ENCODE data around the gene CRY1. TPM values are rescaled to one million over a fixed set of nuclear protein-coding genes. Genes with fewer than 3 reads are reported as not detected.
"Not testable (repeated sequence)": the region's sequence is repeated elsewhere in the genome, so short reads cannot be mapped to it uniquely, and the experiment has no call there.

Gene CRY1
- polyA plus RNA-seq, 2 of the 4 experiments (the other 2 are of a cell fraction) = 15.8 to 26.1 TPM

GRCh38 chr12:107007411-107007810 is 85.9 kb downstream of the CRY1 start (continued):
- no peak for TF ChIP-seq JUNB (IDR thresholded peaks at IDR 0.05)
- TF ChIP-seq HOXA7 (CRISPR knock-in tag; IDR thresholded peaks at IDR 0.05) = no peak
- TF ChIP-seq KDM5A (IDR thresholded peaks at IDR 0.05) = no peak
- no peak for TF ChIP-seq ZFP36 (IDR thresholded peaks at IDR 0.05; ENCODE audit: borderline replicate concordance, partially characterized antibody)
- no peak for TF ChIP-seq JUN (IDR thresholded peaks at IDR 0.05)
- no peak for TF ChIP-seq CBX2 (IDR thresholded peaks at IDR 0.05; ENCODE audit: borderline replicate concordance, low read depth)
- no peak for TF ChIP-seq HOXB13 (CRISPR knock-in tag; IDR thresholded peaks at IDR 0.05; ENCODE audit: low read depth)
- TF ChIP-seq GATA3 (IDR thresholded peaks at IDR 0.05; ENCODE audit: borderline replicate concordance) = no peak
- TF ChIP-seq CEBPB (IDR thresholded peaks at IDR 0.05) = no peak
- TF ChIP-seq, protein P1, sequence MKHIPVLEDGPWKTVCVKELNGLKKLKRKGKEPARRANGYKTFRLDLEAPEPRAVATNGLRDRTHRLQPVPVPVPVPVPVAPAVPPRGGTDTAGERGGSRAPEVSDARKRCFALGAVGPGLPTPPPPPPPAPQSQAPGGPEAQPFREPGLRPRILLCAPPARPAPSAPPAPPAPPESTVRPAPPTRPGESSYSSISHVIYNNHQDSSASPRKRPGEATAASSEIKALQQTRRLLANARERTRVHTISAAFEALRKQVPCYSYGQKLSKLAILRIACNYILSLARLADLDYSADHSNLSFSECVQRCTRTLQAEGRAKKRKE (CRISPR knock-in tag; IDR thresholded peaks at IDR 0.05; ENCODE audit: low read depth) = no peak

- DNase-seq (ENCODE audit: low read depth in 1 of 2, low spot score in 1 of 2) = not testable (repeated sequence)
- 86% methylated on average over 4 of the region's 4 CpGs for WGBS (ENCODE audit: missing lambda C conversion rate)
Measured at GRCh38 chr12:107002665-107003064, 90.7 kb downstream of the CRY1 start.

DNA sequence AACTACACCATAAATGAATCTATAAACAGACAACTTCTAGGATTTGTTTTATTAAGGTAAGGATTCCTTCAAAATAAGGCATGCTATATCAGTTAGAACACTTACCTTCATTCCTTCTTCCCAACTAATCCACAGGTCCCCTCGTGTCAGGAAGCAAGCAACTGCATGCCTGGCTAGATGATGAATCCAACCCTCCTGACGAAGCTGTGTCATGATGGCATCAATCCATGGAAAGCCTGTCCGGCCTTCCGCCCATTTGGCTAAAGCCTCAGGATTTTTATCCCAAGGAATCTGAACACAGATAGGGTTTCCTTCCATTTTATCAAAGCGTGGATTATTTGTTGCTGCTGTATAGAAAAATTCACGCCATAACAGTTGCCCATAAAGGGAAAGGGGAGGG is 93.9 kb downstream of the CRY1 start:
- H3K27ac ChIP-seq = no peak overlapping the region
- no peaks in the 10 kb centered on the region for H3K9me3 ChIP-seq
- WGBS (ENCODE audit: missing lambda C conversion rate) = 84% methylated on average over 6 of the region's 6 CpGs
- POLR2A ChIA-PET = no interaction called here
- TF ChIP-seq KDM5A (IDR thresholded peaks at IDR 0.05) = no peak
- no peak for TF ChIP-seq PBX3 (IDR thresholded peaks at IDR 0.05)
- TF ChIP-seq, protein P2, sequence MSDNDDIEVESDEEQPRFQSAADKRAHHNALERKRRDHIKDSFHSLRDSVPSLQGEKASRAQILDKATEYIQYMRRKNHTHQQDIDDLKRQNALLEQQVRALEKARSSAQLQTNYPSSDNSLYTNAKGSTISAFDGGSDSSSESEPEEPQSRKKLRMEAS (IDR thresholded peaks at IDR 0.05) = no peak
- TF ChIP-seq, protein P3, sequence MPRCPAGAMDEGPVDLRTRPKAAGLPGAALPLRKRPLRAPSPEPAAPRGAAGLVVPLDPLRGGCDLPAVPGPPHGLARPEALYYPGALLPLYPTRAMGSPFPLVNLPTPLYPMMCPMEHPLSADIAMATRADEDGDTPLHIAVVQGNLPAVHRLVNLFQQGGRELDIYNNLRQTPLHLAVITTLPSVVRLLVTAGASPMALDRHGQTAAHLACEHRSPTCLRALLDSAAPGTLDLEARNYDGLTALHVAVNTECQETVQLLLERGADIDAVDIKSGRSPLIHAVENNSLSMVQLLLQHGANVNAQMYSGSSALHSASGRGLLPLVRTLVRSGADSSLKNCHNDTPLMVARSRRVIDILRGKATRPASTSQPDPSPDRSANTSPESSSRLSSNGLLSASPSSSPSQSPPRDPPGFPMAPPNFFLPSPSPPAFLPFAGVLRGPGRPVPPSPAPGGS (IDR thresholded peaks at IDR 0.05) = no peak
- TF ChIP-seq EHMT2 (IDR thresholded peaks at IDR 0.05; ENCODE audit: low read depth) = no peak
- TF ChIP-seq NFE2L2 (conservative IDR thresholded peaks at IDR 0.05; ENCODE audit: low read length) = no peak
- TF ChIP-seq FOSB (CRISPR knock-in tag; IDR thresholded peaks at IDR 0.05) = no peak
- TF ChIP-seq RCOR1 (IDR thresholded peaks at IDR 0.05; ENCODE audit: low read depth, low read length) = no peak
- no peak for TF ChIP-seq CHD4 (IDR thresholded peaks at IDR 0.05; ENCODE audit: borderline replicate concordance)
- TF ChIP-seq, protein P1 (CRISPR knock-in tag; IDR thresholded peaks at IDR 0.05; ENCODE audit: low read depth) = no peak
- no peak for TF ChIP-seq EP300 (IDR thresholded peaks at IDR 0.05)
- TF ChIP-seq, protein P4, sequence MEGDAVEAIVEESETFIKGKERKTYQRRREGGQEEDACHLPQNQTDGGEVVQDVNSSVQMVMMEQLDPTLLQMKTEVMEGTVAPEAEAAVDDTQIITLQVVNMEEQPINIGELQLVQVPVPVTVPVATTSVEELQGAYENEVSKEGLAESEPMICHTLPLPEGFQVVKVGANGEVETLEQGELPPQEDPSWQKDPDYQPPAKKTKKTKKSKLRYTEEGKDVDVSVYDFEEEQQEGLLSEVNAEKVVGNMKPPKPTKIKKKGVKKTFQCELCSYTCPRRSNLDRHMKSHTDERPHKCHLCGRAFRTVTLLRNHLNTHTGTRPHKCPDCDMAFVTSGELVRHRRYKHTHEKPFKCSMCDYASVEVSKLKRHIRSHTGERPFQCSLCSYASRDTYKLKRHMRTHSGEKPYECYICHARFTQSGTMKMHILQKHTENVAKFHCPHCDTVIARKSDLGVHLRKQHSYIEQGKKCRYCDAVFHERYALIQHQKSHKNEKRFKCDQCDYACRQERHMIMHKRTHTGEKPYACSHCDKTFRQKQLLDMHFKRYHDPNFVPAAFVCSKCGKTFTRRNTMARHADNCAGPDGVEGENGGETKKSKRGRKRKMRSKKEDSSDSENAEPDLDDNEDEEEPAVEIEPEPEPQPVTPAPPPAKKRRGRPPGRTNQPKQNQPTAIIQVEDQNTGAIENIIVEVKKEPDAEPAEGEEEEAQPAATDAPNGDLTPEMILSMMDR (IDR thresholded peaks at IDR 0.05) = no peak
- DNase-seq (ENCODE audit: low read depth in 1 of 2, low spot score in 1 of 2) (no peak), FAIRE-seq (no peak), ATAC-seq (no peak)
- no peak overlapping the region for H3K4me3 ChIP-seq
- peaks cover 9% of the 10 kb centered on the region for H3K4me1 ChIP-seq
- H3K4me2 ChIP-seq = no peak overlapping the region
- CTCF ChIA-PET = interaction anchor here (1.6 kb wide), 2 partner anchors 12 to 14 kb away, joined by 5 to 6 read pairs; partner anchors contain the start of gene MTERF2

More at GRCh38 chr12:107002665-107003064, 90.7 kb downstream of the CRY1 start:
- H3K27ac ChIP-seq, FAIRE-seq, ATAC-seq, POLR2A ChIA-PET, H3K4me2 ChIP-seq, H3K4me1 ChIP-seq, H3K9me3 ChIP-seq, H3K4me3 ChIP-seq: not testable (repeated sequence)
- CTCF ChIA-PET = interaction anchor here (1.5 kb wide), 1 partner anchor 9 kb away, joined by 4 read pairs; no protein-coding TSS in a partner anchor
